Measurements from ENCODE around the gene ABHD16B.

- no peak for TF ChIP-seq CTCF (IDR thresholded peaks at IDR 0.05)
- no peak for TF ChIP-seq POLR2A (IDR thresholded peaks at IDR 0.05)
Measured at GRCh38 chr20:63883201-63883593, 21.9 kb downstream of the ABHD16B start.

Data from Peyer's patch (tissue), 4 donors.